ENCODE results near the gene VIT. TPM values are rescaled to one million over a fixed set of nuclear protein-coding genes. Genes with fewer than 3 reads are reported as not detected.

The VIT gene
- total RNA-seq, 1 donor from 2014 or later: not detected

DNA sequence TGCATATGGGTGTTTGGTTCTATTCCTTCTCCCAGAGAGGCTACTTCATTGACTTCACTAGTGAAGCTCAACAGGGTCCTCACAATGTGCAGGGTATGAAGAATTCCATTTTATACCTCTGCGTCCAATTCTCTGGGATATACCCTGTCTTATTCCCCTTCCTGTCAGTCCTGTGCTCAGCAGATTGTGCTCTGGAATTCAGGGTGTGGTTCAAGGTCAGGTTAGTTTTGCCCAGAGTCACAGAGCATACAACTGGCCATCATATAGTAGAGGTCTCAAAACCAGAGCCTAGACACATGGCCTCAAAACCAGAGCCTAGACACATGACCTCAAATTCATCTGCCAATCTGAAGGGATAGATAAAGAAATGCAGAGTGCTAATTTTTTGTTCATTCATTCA lies 38.8 kb upstream of the VIT start:
- no peak for DNase-seq (ENCODE audit: low read depth)
- TF ChIP-seq, protein P1, sequence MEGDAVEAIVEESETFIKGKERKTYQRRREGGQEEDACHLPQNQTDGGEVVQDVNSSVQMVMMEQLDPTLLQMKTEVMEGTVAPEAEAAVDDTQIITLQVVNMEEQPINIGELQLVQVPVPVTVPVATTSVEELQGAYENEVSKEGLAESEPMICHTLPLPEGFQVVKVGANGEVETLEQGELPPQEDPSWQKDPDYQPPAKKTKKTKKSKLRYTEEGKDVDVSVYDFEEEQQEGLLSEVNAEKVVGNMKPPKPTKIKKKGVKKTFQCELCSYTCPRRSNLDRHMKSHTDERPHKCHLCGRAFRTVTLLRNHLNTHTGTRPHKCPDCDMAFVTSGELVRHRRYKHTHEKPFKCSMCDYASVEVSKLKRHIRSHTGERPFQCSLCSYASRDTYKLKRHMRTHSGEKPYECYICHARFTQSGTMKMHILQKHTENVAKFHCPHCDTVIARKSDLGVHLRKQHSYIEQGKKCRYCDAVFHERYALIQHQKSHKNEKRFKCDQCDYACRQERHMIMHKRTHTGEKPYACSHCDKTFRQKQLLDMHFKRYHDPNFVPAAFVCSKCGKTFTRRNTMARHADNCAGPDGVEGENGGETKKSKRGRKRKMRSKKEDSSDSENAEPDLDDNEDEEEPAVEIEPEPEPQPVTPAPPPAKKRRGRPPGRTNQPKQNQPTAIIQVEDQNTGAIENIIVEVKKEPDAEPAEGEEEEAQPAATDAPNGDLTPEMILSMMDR (IDR thresholded peaks at IDR 0.05; ENCODE audit: insufficient read depth, low read length, severe bottlenecking): no peak
- FAIRE-seq: no peak
- H3K36me3 ChIP-seq (ENCODE audit: control insufficient read depth, insufficient read depth, low read length): no peaks in the 10 kb centered on the region
- H3K4me3 ChIP-seq (ENCODE audit: low read depth, low read length): no peak overlapping the region
- no peaks in the 10 kb centered on the region for H3K27me3 ChIP-seq (ENCODE audit: control insufficient read depth, insufficient read depth, low read length)

DNA sequence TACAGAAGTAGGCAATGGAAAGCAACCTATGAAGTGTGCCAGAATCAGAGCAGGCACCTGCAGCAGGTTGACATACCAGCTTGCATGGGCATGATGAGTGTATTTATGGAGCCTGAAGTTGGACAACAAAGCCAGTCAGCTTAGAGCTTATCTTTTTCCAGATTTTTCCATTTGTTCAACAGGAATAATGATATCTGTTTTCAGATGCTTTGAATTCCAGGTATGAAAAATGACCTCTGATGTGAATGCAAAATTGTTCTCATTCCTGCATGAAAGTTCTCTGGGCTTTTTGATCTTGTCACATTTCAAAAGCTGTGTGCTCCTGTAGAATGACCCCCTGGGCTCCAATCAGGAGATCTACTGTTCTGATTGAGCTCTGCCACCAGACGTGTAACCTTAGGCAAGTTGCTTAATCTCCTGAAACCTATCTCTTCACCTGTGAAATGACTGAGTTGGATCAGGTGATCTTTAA lies 38.2 kb upstream of the VIT start:
- FAIRE-seq: no peak
- TF ChIP-seq, protein P1 (IDR thresholded peaks at IDR 0.05; ENCODE audit: insufficient read depth, low read length, severe bottlenecking): no peak
- H3K4me3 ChIP-seq (ENCODE audit: low read depth, low read length): no peak overlapping the region
- DNase-seq (ENCODE audit: low read depth): no peak
- H3K36me3 ChIP-seq (ENCODE audit: control insufficient read depth, insufficient read depth, low read length): no peaks in the 10 kb centered on the region
- H3K27me3 ChIP-seq (ENCODE audit: control insufficient read depth, insufficient read depth, low read length): no peaks in the 10 kb centered on the region

DNA sequence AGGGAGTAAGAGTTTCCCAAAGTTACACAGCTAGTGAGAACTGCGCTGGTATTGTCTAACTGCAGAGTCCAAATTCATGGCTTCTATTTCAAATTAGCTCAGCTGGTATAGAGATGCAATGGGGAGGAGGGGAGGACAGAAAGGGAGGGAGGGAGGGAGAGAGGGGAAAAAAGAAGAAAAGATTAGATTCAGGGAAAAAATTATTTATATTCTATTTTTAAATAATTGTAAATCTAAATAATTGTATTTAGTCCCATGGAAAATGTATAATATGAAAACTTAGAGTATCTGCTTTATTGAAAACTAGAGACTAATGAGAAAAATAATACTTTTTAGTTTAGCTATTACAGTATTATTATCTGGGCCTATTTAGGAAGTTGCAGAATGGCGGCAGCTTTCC lies 37.3 kb upstream of the VIT start:
- H3K36me3 ChIP-seq (ENCODE audit: control insufficient read depth, insufficient read depth, low read length): no peaks in the 10 kb centered on the region
- no peaks in the 10 kb centered on the region for H3K27me3 ChIP-seq (ENCODE audit: control insufficient read depth, insufficient read depth, low read length)
- FAIRE-seq (no peak), DNase-seq (ENCODE audit: low read depth) (no peak)
- H3K4me3 ChIP-seq (ENCODE audit: low read depth, low read length): no peak overlapping the region
- TF ChIP-seq, protein P1 (IDR thresholded peaks at IDR 0.05; ENCODE audit: insufficient read depth, low read length, severe bottlenecking): no peak

DNA sequence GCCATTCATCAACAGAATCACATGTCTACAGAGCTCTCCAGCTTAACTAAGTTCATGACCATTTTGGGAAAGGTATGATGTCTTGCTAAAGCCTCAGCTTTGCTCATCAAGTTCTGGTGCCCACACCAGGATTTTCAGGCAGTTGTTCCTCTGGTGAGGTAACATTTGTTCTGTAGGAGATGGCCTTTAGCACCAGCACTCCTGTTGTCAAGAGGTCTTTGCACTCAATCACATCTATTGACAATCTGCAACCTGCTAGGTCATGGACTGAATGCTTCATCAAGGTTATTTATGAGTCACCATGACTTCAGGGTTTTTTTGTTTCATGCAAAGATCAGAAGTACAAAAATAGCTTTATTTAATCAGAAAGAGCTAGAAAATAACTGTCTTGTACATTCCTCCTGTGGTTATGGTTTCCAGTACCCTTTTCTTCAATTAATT lies 36.6 kb upstream of the VIT start:
- DNase-seq (ENCODE audit: low read depth) (peak; percentile 37), FAIRE-seq (no peak)
- no peaks in the 10 kb centered on the region for H3K36me3 ChIP-seq (ENCODE audit: control insufficient read depth, insufficient read depth, low read length)
- no peak overlapping the region for H3K4me3 ChIP-seq (ENCODE audit: low read depth, low read length)
- TF ChIP-seq, protein P1 (IDR thresholded peaks at IDR 0.05; ENCODE audit: insufficient read depth, low read length, severe bottlenecking): no peak
- H3K27me3 ChIP-seq (ENCODE audit: control insufficient read depth, insufficient read depth, low read length): no peaks in the 10 kb centered on the region

DNA sequence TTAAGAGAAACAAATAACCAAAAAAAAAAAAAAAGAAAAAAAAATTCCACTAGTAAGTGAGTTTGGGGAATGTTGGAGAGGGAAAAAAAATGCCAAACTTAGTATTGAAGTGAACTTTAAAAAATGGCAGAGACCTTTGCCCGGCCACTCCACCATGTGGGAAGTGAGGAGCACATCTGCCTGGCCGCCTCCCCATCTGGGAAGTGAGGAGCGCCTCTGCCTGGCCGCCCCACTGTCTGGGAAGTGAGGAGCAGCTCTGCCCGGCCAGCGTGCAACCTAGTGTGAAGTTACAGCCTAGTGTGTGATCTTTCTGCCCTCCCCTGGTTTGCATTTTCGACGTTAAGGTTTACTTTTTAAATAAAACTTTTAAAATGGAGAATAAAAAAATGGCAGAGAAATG lies 33.9 kb upstream of the VIT start:
- TF ChIP-seq, protein P1 (IDR thresholded peaks at IDR 0.05; ENCODE audit: insufficient read depth, low read length, severe bottlenecking): no peak
- FAIRE-seq: no peak
- Histone ChIP-seq H3K4me3 (ENCODE audit: low read depth, low read length) (no peak overlapping the region), H3K27me3 (ENCODE audit: control insufficient read depth, insufficient read depth, low read length) (no peaks in the 10 kb centered on the region), H3K36me3 (ENCODE audit: control insufficient read depth, insufficient read depth, low read length) (no peaks in the 10 kb centered on the region)
- DNase-seq (ENCODE audit: low read depth): no peak

DNA sequence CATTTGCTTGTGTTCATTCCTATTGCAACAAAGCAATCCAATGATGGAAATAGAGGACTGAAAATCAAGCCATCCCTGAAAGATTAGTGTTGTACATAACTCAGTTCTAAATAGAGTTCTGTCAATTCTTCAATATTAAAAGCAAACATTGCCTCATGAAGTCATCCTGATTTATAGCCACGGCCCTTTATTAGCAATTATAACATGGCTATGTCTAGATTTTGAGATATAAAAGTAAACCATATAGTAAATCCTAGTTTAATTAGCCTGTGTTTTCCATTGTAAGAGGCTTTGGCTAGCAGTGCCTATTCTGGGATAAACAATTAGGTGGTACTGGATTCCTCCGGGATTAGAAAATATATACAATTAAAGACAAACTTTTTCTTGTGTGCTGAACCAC lies 33.2 kb upstream of the VIT start:
- Histone ChIP-seq H3K27me3 (ENCODE audit: control insufficient read depth, insufficient read depth, low read length) (no peaks in the 10 kb centered on the region), H3K4me3 (ENCODE audit: low read depth, low read length) (no peak overlapping the region), H3K36me3 (ENCODE audit: control insufficient read depth, insufficient read depth, low read length) (no peaks in the 10 kb centered on the region)
- DNase-seq (ENCODE audit: low read depth): no peak
- TF ChIP-seq, protein P1 (IDR thresholded peaks at IDR 0.05; ENCODE audit: insufficient read depth, low read length, severe bottlenecking): no peak
- FAIRE-seq: no peak
